Karpas-422 (cell line): ENCODE data around the gene C10orf95. TPM values are rescaled to one million over a fixed set of nuclear protein-coding genes. Genes with fewer than 3 reads are reported as not detected.

ENCODE experiments used
- DNase-seq: peaks from one replicate; pipeline ENCODE4 v3.0.0-alpha.2; 2015
- H2AFZ ChIP-seq: fragments of 200-600 bp; sonication (generic); 2 replicates; pipeline ENCODE4 v1.6.1; 2014; ENCODE audit warnings: antibody characterized with exemption, low read length, mixed read lengths
- H3K27ac ChIP-seq: fragments of 200-600 bp; sonication (generic); 2 replicates; pipeline ENCODE4 v1.5.1; 2014; ENCODE audit warnings: mild to moderate bottlenecking, low read length, moderate library complexity
- H3K27me3 ChIP-seq: fragments of 200-600 bp; sonication (generic); 2 replicates; pipeline ENCODE4 v1.6.1; 2014; ENCODE audit warnings: low read length, mixed read lengths
- H3K36me3 ChIP-seq: fragments of 200-600 bp; sonication (generic); 2 replicates; pipeline ENCODE4 v1.6.1; 2014; ENCODE audit warnings: low read length, mixed read lengths; ENCODE audit not compliant: insufficient read depth
- H3K4me1 ChIP-seq: fragments of 200-600 bp; sonication (generic); 2 replicates; pipeline ENCODE4 v1.6.1; 2014; ENCODE audit warnings: mild to moderate bottlenecking, low read length, mixed read lengths
- H3K4me2 ChIP-seq: fragments of 200-600 bp; sonication (generic); 2 replicates; pipeline ENCODE4 v1.6.1; 2014; ENCODE audit warnings: low read length, low read depth, mild to moderate bottlenecking; ENCODE audit not compliant: poor library complexity, severe bottlenecking
- H3K4me3 ChIP-seq: fragments of 200-600 bp; sonication (generic); 2 replicates; pipeline ENCODE4 v1.5.1; 2014; ENCODE audit warnings: mild to moderate bottlenecking, antibody characterized with exemption, low read length, mixed read lengths
- H3K79me2 ChIP-seq: fragments of 200-600 bp; sonication (generic); 2 replicates; pipeline ENCODE4 v1.6.1; 2014; ENCODE audit warnings: mild to moderate bottlenecking, low read length, mixed read lengths
- H3K9ac ChIP-seq: fragments of 200-600 bp; sonication (generic); 2 replicates; pipeline ENCODE4 v1.6.0; 2014; ENCODE audit warnings: low read length
- H3K9me2 ChIP-seq: fragments of 200-600 bp; sonication (generic), shearing (Covaris generic); replicated peaks from 2 replicates; pipeline ENCODE4 v1.6.0; 2014; ENCODE audit warnings: mild to moderate bottlenecking, low read length, moderate library complexity; ENCODE audit not compliant: insufficient read depth
- H3K9me3 ChIP-seq: fragments of 300-700, 200-600 bp; sonication (generic); 2 replicates; pipeline ENCODE4 v1.6.1; 2014; ENCODE audit warnings: low read length, mixed read lengths
- H4K20me1 ChIP-seq: fragments of 200-600 bp; sonication (generic); 2 replicates; pipeline ENCODE4 v1.6.1; 2014; ENCODE audit warnings: mild to moderate bottlenecking, antibody characterized with exemption, low read length, low read depth; ENCODE audit not compliant: insufficient read depth
- total RNA-seq: library from RNA; depleted of rRNA; stranded (reverse); fragments of >200 nt; shearing (Covaris generic); gene quantifications from 2 replicates; pipeline ENCODE4 v1.2.3, GENCODE V29; 2014; ENCODE audit warnings: low replicate concordance

The C10orf95 gene
- total RNA-seq, 1 experiment from 2014 or later = 0.78 TPM

GRCh38 chr10:102425444-102425843 lies 25.9 kb downstream of the C10orf95 start:
- Histone ChIP-seq H3K36me3 (no peaks in the 10 kb centered on the region), H3K9me2 (no peaks in the 10 kb centered on the region), H4K20me1 (no peaks in the 10 kb centered on the region), H3K9me3 (no peaks in the 10 kb centered on the region), H3K9ac (no peak overlapping the region), H3K27me3 (no peaks in the 10 kb centered on the region), H3K4me2 (no peak overlapping the region), H3K79me2 (no peaks in the 10 kb centered on the region), H3K4me1 (peaks cover 7% of the 10 kb centered on the region), H2AFZ (no peak overlapping the region), H3K4me3 (no peak overlapping the region), H3K27ac (no peak overlapping the region)
- no peak for DNase-seq

GRCh38 chr10:102424916-102425315 lies 26.4 kb downstream of the C10orf95 start:
- no peak overlapping the region for H2AFZ ChIP-seq
- no peaks in the 10 kb centered on the region for H3K27me3 ChIP-seq
- no peaks in the 10 kb centered on the region for H3K9me2 ChIP-seq
- H3K4me3 ChIP-seq = no peak overlapping the region
- no peaks in the 10 kb centered on the region for H3K9me3 ChIP-seq
- H3K4me2 ChIP-seq = no peak overlapping the region
- peaks cover 7% of the 10 kb centered on the region for H3K4me1 ChIP-seq
- H4K20me1 ChIP-seq = no peaks in the 10 kb centered on the region
- H3K9ac ChIP-seq = no peak overlapping the region
- DNase-seq = no peak
- H3K36me3 ChIP-seq = no peaks in the 10 kb centered on the region
- H3K79me2 ChIP-seq = no peaks in the 10 kb centered on the region
- H3K27ac ChIP-seq = no peak overlapping the region

DNA sequence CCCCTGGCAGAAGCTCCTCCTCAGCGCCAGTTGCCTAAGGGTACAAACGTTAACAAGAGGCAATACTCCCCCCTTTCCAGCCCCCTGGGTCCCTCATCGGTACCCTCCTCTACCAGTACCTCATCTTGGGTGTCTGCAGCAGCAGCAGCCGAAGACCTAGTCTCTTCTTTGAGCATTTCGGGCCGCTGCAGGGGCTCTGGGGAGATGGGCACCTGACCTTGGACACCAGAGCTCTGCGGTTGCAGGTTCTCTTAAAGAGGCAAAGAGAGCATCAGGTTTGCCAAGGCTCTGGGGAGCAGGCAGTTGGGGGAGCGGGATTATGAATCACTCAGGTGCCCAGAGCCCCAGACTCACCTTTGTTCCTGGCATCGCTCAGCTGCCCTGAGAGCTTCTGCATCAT lies 27.2 kb downstream of the C10orf95 start:
- Histone ChIP-seq H4K20me1 (no peaks in the 10 kb centered on the region), H3K9me3 (no peaks in the 10 kb centered on the region), H3K79me2 (no peaks in the 10 kb centered on the region), H2AFZ (no peak overlapping the region), H3K27ac (no peak overlapping the region), H3K9me2 (no peaks in the 10 kb centered on the region), H3K4me1 (peaks cover 10% of the 10 kb centered on the region), H3K9ac (no peak overlapping the region), H3K36me3 (no peaks in the 10 kb centered on the region), H3K4me2 (no peak overlapping the region), H3K27me3 (no peaks in the 10 kb centered on the region), H3K4me3 (no peak overlapping the region)
- DNase-seq = no peak

DNA sequence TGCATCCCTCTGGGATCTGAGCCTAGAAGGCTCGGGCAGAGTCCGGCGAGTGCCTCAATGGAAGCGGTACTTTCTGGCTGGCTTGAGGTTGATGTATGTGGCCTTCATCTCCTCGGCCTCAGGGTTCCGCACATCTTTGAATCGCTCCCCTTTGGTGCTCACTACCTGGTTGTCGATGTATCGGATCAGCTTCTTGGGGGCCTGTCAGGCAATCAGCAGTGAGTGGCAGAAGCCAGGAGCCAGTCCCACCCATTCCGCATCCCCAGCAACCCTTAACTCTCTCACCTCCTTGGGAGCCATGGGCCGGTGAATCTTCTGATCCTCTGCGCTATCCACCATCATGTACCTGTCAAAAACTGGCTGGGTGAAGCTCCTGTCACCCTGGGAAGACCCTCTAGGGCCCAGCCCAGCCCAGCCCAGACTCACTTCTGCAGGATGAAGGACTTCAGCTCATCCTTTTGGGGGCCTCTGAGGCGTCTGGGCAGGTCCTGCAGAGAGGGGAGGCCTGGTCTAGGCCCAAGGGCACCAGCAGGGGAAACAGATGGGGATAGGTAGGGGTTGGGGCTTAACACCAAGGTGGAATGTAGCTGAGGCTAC lies 27.9 kb downstream of the C10orf95 start:
- Histone ChIP-seq H3K27me3 (no peaks in the 10 kb centered on the region), H3K36me3 (no peaks in the 10 kb centered on the region), H3K9me3 (no peaks in the 10 kb centered on the region), H4K20me1 (no peaks in the 10 kb centered on the region), H3K9ac (no peak overlapping the region), H3K79me2 (no peaks in the 10 kb centered on the region), H3K4me1 (peaks cover 12% of the 10 kb centered on the region), H3K4me3 (no peak overlapping the region), H3K9me2 (no peaks in the 10 kb centered on the region), H3K4me2 (no peak overlapping the region), H2AFZ (no peak overlapping the region), H3K27ac (no peak overlapping the region)
- no peak for DNase-seq

- no peaks in the 10 kb centered on the region for H3K79me2 ChIP-seq
- no peak overlapping the region for H3K4me3 ChIP-seq
- H3K27ac ChIP-seq = no peak overlapping the region
- H3K4me1 ChIP-seq = peaks cover 12% of the 10 kb centered on the region
- H3K4me2 ChIP-seq = no peak overlapping the region
- no peaks in the 10 kb centered on the region for H3K9me2 ChIP-seq
- no peak for DNase-seq
- H3K27me3 ChIP-seq = no peaks in the 10 kb centered on the region
- no peaks in the 10 kb centered on the region for H4K20me1 ChIP-seq
- no peaks in the 10 kb centered on the region for H3K36me3 ChIP-seq
- H2AFZ ChIP-seq = no peak overlapping the region
- no peaks in the 10 kb centered on the region for H3K9me3 ChIP-seq
- H3K9ac ChIP-seq = no peak overlapping the region
Measured at GRCh38 chr10:102422545-102423129, 28.7 kb downstream of the C10orf95 start.

DNA sequence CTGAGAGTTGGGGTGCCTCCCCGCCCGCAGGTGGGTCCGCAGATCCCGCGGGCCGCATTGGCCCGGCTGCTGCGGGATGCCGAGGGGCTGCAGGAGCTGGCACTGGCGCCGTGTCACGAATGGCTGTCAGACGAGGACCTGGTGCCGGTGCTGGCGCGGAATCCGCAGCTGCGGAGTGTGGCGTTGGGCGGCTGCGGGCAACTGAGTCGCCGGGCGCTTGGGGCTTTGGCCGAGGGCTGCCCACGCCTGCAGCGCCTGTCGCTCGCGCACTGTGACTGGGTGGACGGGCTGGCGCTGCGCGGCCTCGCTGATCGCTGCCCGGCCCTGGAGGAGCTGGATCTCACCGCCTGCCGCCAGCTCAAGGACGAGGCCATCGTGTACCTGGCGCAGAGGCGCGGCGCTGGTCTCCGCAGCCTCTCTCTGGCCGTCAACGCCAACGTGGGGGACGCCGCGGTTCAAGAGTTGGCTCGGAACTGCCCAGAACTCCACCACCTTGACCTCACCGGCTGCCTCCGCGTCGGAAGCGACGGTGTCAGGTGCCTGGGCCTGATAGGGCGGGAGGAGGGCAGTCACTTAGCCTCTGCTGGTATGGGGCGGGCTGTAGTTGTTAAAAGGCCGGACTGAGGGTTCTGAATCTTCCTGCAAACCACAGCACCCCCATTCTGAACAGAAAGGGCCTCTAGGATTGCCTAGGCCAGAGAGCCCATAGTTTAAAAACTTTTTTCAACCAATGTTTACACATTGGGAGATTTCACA lies 29.4 kb downstream of the C10orf95 start:
- peak overlapping the region; percentile 72 for H3K9ac ChIP-seq
- peak overlapping the region; percentile 78 for H3K4me3 ChIP-seq
- H3K4me2 ChIP-seq = peak overlapping the region; percentile 80
- H3K4me1 ChIP-seq = peaks cover 12% of the 10 kb centered on the region
- H3K79me2 ChIP-seq = no peaks in the 10 kb centered on the region
- no peak overlapping the region for H2AFZ ChIP-seq
- no peaks in the 10 kb centered on the region for H3K9me3 ChIP-seq
- no peaks in the 10 kb centered on the region for H4K20me1 ChIP-seq
- H3K9me2 ChIP-seq = no peaks in the 10 kb centered on the region
- DNase-seq = no peak
- H3K27ac ChIP-seq = no peak overlapping the region
- no peaks in the 10 kb centered on the region for H3K27me3 ChIP-seq
- H3K36me3 ChIP-seq = no peaks in the 10 kb centered on the region

DNA sequence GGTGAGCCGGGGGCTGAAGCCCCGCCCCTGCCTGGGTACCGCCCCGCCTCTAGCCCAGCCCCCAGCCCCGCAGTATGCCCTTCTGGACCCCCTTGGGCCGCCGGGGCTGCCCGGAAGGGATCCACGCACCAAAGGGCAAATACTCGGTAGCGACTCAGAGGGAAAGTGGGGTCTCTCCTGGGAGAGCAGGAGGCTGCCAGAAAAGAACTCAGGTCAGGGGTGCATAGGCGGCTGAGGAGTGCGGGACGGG lies 29.9 kb downstream of the C10orf95 start:
- no peak for DNase-seq
- H3K9me2 ChIP-seq = no peaks in the 10 kb centered on the region
- H2AFZ ChIP-seq = no peak overlapping the region; the same call in 1 of the 2 replicates
- no peaks in the 10 kb centered on the region for H3K27me3 ChIP-seq
- H3K27ac ChIP-seq = no peak overlapping the region
- H4K20me1 ChIP-seq = no peaks in the 10 kb centered on the region
- peak overlapping the region; percentile 72 for H3K9ac ChIP-seq
- peak overlapping the region; percentile 80 for H3K4me2 ChIP-seq
- peak overlapping the region; percentile 78 for H3K4me3 ChIP-seq
- no peaks in the 10 kb centered on the region for H3K9me3 ChIP-seq
- H3K4me1 ChIP-seq = peaks cover 12% of the 10 kb centered on the region
- no peaks in the 10 kb centered on the region for H3K79me2 ChIP-seq
- H3K36me3 ChIP-seq = no peaks in the 10 kb centered on the region

DNA sequence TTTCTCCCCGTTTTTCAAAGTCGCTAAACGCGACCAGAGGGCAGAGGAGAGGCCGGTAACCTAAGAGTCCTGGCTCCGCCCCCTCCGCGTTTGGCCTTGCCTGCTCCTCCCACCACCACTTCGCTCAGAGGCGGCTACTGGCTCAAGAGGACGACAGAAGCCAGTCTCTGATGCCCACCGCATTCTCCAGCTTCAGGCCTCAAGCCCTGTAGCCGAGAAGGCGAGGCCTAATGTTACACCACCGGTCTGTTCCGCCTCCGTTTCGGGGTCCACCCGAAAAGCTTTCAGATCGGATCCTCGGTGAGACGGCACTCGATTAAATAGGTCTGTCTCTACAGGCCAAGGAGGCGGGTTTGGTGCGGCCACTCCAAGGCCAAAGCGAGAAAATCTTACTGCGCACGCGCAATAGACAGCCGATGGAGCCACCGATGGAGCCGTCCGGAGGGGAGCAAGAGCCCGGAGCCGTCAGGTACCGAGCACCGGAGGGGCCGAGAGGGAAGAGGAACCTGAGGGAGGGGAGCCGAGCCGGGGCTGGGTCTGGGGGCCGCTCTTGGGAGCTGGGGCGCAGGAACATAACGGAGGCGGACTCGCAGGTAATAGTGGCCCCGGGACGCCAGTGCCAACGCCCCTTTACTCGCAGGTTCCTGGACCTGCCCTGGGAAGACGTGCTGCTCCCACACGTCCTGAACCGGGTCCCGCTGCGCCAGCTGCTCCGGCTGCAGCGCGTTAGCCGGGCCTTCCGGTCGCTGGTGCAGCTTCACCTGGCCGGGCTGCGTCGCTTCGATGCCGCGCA lies 30.4 kb downstream of the C10orf95 start, which contains the start of gene FBXL15:
Gene FBXL15 (plus strand): TSS at position 123 of the 793 bp plus-strand sequence. CDS start 294 bp downstream, at position 417.
- Histone ChIP-seq H3K4me2 (peak within 1 kb of the TSS; percentile 80), H3K9me3 (no peaks in the 10 kb centered on the region), H3K79me2 (no peaks in the 10 kb centered on the region), H3K9ac (peak within 1 kb of the TSS; percentile 72), H3K9me2 (no peaks in the 10 kb centered on the region), H3K27ac (peak within 1 kb of the TSS; percentile 71), H3K4me3 (peak within 1 kb of the TSS; percentile 78), H4K20me1 (no peaks in the 10 kb centered on the region), H3K4me1 (peaks cover 12% of the 10 kb centered on the region), H3K27me3 (no peaks in the 10 kb centered on the region), H3K36me3 (no peaks in the 10 kb centered on the region), H2AFZ (no peak within 1 kb of the TSS; the same call in 1 of the 2 replicates)
- peak; percentile 95 for DNase-seq
